Anterior cingulate cortex (tissue), 58 donors: ENCODE measurements around the gene POLE2.
"Not testable (repeated sequence)": the region's sequence is repeated elsewhere in the genome, so short reads cannot be mapped to it uniquely, and the experiment has no call there.

ENCODE experiments used
- DNase-seq, 58 donors: peaks; one replicate each; lab custom pipeline; 2025; lab: John Stamatoyannopoulos, UW

Gene POLE2

GRCh38 chr14:49620182-49621113 is 67.6 kb downstream of the POLE2 start, which contains the start of the genes MGAT2 and RPL36AL:
TSS of gene MGAT2 (plus strand) at chr14:49620799. CDS start at chr14:49621269, 470 bp downstream.
TSS of gene RPL36AL (minus strand) at chr14:49620626. CDS start at chr14:49619104, 1,522 bp downstream.
- DNase-seq = peak; percentile 79 to 99 (median 96)

- no peak for DNase-seq
Observed at GRCh38 chr14:49619730-49620129, 68.3 kb downstream of the POLE2 start.

DNA sequence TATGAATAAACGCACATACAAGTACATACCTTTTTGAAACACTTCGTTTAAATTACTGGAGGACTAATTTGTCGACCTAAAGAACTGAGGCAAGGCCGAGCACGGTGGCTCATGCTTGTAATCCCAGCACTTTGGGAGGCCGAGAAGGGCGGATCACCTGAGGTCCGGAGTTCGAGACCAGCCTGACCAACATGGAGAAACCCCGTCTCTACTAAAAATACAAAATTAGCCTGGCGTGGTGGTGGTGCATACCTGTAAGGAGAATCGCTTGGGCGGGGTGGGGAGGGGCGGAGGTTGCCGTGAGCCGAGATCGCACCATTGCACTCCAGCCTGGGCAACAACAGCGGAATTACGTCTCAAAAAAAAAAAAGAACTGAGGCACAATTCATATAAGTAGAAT is 68.7 kb downstream of the POLE2 start:
- not testable (repeated sequence) for DNase-seq

- DNase-seq = no peak
Observed at GRCh38 chr14:49617852-49618519, 70.0 kb downstream of the POLE2 start.

DNA sequence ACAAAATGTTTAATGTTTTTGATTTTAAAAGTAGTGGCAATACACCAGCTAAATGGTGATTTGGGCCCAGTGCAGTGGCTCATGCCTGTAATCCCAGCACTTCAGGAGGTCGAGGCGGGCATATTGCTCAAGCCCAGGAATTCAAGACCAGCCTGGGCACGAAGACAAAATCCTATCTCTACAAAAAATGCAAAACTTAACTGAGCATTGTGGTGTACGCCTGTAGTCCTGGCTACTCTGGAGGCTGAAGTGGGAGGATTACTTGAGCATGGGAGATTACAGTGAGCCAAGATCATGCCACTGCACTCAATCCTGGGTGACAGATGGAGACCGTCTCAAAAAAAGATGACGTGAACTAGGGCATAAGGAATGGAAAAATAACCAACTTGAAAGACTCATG is 72.2 kb downstream of the POLE2 start:
- DNase-seq = no peak

GRCh38 chr14:49614196-49614595 is 73.8 kb downstream of the POLE2 start:
- DNase-seq = no peak

GRCh38 chr14:49612671-49613070 is 75.3 kb downstream of the POLE2 start:
- DNase-seq = no peak

DNA sequence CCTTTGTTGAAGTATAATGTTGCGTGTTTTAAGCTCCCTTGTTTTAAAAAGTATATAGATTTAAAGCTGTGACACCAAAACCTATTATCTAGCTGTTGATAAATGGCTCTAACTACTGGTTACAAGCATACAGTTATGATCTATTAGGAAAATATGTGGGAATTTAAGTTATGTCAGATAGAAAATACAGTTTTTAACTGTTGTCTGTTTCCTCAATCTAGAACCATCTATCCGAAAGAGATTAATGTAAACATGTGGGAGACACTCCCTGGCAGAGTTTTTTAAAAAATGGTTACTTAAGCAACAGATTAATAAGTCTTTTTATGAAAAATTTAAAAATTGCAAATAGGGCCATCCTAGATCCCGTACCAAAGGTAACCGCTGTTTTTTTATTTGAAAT is 75.8 kb downstream of the POLE2 start:
- no peak for DNase-seq

DNA sequence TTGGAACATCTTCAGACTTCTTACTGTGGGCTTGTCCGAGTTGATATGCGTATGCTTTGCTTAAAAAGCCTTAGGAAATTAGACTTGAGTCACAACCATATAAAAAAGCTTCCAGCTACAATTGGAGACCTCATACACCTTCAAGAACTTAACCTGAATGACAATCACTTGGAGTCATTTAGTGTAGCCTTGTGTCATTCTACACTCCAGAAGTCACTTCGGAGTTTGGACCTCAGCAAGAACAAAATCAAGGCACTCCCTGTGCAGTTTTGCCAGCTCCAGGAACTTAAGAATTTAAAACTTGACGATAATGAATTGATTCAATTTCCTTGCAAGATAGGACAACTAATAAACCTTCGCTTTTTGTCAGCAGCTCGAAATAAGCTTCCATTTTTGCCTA is 80.4 kb downstream of the POLE2 start:
- no peak for DNase-seq

DNA sequence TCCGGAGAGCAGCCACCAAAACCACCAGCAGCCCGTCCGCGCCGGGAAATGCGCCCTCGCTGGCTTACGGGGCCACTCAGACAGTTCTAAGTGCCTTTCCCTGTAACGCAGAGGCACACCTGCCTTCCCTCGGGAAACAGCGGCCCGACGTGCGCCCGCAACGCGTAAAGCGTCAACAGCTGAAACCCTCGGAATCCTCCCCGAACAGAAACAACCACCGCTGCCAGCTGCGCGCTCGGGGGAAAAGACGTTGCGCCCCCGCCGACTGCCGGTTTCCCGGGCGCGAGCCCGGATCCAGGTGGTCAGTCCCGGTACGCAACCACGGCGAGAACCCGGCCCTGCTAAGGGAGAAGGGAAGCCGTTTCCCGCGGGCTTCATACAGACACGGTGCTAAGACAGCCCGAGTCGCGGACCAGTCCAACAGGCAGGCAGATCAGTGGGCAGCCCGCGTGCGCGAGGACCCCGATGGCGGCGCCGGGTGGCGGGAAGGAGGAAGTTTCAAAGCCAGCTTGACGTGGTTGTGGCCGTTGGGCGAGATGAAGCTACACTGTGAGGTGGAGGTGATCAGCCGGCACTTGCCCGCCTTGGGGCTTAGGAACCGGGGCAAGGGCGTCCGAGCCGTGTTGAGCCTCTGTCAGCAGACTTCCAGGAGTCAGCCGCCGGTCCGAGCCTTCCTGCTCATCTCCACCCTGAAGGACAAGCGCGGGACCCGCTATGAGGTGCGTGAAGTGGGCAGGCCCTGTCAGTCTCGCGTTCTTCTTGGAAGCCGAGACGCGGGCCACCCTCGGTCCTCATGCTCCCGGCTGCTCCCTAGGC is 89.3 kb downstream of the POLE2 start, which contains the start of gene LRR1:
TSS of gene LRR1 (plus strand) at position 456 of the 816 bp plus-strand sequence. CDS start at position 537, 81 bp downstream.
- peak in 57 of 58 donors; percentile 35 to 83 (median 69) for DNase-seq

- DNase-seq = peak in 2 of 58 donors; percentile 24 to 43
Observed at GRCh38 chr14:49598189-49598484, 89.9 kb downstream of the POLE2 start.

GRCh38 chr14:49594347-49595091 is 93.5 kb downstream of the POLE2 start:
- peak in 4 of 58 donors; percentile 6 to 60 (median 10) for DNase-seq
